RWPE1 (cell line): ENCODE measurements around the gene SEC22C.

Experiments used
- CTCF ChIA-PET: fragments of 350-600 bp; sonication (Branson Sonifier 250); formaldehyde crosslinking; extraction: SDS; loops from one replicate; lab custom pipeline; 2021; lab: Yijun Ruan, JAX
- POLR2A ChIA-PET: fragments of 400-600 bp; formaldehyde crosslinking; extraction: SDS; loops from one replicate; lab custom pipeline; 2020; ENCODE audit warnings: antibody characterized with exemption; ENCODE audit not compliant: low non-redundant PET; lab: Yijun Ruan, JAX
- DNase-seq: peaks from one replicate; pipeline ENCODE4 v3.0.0; 2012; ENCODE audit warnings: low spot score
- H3K27ac ChIP-seq: fragments of 450-650 bp; 2 replicates; pipeline ENCODE4 v1.5.1; 2017
- TF ChIP-seq, protein P1 (sequence below): fragments of 450-650 bp; conservative IDR thresholded peaks from 2 replicates; pipeline ENCODE4 v1.5.1; 2017; ENCODE audit warnings: low read depth, mild to moderate bottlenecking

The SEC22C gene

DNA sequence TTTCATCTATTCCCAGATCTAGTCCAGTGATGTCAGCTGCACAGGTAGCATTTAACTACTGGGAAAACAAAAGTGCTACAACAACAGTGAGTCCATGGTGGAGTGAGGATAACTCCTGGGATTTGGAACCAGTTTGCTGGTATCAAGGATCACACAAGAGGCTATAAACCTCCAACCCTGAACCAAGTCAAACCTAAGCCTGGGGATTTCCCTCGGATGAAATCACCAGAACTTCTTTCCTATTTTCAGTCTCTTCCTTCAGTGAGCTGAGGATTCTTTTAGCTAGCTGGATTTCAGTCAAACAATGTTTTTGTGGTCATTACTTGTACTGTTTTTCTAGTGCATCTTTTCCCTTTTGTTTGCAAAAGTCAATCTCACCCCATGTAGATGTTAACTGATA is 31.5 kb downstream of the SEC22C start:
- no peak overlapping the region for H3K27ac ChIP-seq
- DNase-seq = no peak
- TF ChIP-seq, protein P1, sequence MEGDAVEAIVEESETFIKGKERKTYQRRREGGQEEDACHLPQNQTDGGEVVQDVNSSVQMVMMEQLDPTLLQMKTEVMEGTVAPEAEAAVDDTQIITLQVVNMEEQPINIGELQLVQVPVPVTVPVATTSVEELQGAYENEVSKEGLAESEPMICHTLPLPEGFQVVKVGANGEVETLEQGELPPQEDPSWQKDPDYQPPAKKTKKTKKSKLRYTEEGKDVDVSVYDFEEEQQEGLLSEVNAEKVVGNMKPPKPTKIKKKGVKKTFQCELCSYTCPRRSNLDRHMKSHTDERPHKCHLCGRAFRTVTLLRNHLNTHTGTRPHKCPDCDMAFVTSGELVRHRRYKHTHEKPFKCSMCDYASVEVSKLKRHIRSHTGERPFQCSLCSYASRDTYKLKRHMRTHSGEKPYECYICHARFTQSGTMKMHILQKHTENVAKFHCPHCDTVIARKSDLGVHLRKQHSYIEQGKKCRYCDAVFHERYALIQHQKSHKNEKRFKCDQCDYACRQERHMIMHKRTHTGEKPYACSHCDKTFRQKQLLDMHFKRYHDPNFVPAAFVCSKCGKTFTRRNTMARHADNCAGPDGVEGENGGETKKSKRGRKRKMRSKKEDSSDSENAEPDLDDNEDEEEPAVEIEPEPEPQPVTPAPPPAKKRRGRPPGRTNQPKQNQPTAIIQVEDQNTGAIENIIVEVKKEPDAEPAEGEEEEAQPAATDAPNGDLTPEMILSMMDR = no peak
- CTCF ChIA-PET = interaction anchor here (2.3 kb wide), 1 partner anchor 49 kb away, joined by 6 read pairs; no protein-coding TSS in a partner anchor
- POLR2A ChIA-PET = interaction anchor here (0.7 kb wide), 1 partner anchor 48 kb away, joined by 3 read pairs; the partner anchor contains the start of gene VIPR1

DNA sequence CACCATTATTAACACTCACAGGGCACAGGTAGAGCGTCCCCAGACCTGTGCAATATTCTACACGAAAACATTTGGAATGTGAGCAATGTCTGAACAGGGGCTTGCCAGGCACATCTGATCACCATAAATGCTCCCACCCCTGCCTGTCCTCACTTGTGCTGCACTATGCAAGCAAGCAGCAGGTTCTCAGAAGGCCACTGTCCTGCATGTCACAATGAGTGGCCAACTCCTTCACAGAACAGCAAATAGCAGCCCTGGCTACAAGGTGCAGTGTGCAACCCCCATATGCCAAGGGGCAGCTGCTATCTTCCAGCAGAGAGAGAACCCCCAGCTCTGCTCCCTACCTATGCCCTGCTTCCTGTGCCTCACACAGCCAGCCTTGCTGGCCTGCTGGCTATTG is 32.6 kb downstream of the SEC22C start:
- no peak for DNase-seq
- H3K27ac ChIP-seq = no peak overlapping the region
- ChIA-PET CTCF (interaction anchor here (2.3 kb wide), 1 partner anchor 48 kb away, joined by 6 read pairs; no protein-coding TSS in a partner anchor), POLR2A (no interaction called here)
- TF ChIP-seq, protein P1 = no peak

DNA sequence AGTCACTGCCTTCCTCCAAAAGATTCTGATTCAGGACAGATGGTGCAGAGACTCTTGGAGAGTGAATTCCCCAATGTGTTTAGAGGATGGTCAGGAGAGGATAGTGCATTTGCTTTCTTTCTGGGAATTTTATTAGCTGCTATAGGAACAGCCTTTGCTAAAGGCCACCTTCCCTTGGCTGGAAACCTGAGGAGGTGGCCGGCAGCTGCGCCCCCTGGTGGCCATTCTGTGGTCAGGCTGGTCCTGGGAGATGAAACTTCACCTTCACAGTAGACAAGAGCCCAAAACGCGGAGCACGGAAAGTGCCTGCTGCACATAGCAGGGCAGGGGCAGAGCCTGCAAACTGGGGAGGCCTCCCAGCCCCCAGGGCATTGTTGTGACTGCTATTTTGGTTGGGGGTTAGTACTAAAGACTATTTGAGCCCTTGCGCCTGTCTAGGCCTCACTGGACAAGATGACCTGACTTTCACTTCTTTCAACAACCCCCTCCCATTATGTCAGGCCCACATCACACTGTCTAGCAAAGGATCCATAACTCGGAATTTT is 34.3 kb downstream of the SEC22C start:
- peak; percentile 54 for DNase-seq
- TF ChIP-seq, protein P1 = peak; percentile 91
- POLR2A ChIA-PET = no interaction called here
- H3K27ac ChIP-seq = no peak overlapping the region
- CTCF ChIA-PET = interaction anchor here (0.8 to 1.3 kb wide), 5 partner anchors 10 to 300 kb away, joined by 3 to 8 read pairs (median 3); partner anchors contain the start of gene VIPR1

DNA sequence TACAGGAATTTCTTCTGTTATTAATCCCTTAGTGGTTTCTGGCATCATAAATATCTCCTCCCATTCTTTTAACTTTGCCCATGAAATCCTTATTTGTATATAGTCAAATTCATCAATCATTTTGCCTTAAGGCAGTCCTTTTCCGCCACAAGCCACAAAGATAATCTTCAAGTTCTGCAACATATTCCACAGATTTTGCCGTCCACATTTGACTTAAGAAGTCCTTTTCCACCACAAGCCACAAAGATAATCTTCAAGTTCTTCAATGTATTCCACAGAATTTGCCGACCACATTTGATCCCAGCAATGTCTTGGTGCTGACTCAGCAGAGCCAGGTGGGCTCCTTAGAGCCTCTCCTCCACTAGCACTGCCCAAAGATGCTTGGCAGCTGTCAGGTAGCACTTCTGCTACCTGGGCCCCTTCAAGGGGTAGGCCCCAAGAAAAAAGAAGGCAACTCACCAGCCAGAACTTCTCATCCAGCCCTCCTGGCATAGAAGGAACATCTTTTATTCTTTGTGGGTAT is 35.0 kb downstream of the SEC22C start:
- ChIA-PET CTCF (interaction anchor here (0.8 to 1.3 kb wide), 4 partner anchors 10 to 299 kb away, joined by 3 to 8 read pairs (median 4); partner anchors contain the start of gene VIPR1), POLR2A (no interaction called here)
- H3K27ac ChIP-seq = no peak overlapping the region
- no peak for DNase-seq
- TF ChIP-seq, protein P1 = no peak

DNA sequence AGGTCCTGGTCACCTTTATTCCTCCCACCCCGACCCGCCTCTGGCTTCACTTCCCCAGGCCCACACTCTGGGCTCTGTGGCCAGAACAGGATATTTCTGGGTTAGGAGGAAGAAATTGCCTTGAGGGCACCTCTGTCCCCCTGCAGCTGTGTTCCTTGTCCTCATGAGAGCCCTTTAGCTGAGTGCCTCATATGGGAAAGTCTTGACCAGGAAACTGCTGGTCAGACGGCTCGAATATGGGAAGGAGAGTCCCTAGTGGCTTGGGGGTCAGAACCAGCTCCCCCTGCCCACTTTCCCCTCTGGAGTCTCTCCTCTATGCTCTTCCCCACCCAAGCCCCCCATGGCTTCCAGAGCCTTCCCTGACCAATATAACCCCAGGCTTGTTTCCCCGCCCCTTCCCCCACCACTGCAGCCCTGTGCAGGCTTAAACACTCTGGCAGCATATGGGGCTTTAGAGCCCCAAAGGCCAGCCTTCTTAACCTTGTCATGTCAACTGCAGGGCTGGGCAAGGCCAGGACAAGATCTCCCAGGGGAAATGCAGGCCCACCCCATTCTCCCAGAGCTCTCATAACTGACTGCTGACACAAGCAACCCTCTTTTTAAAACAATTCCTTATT is 36.4 kb downstream of the SEC22C start:
- ChIA-PET POLR2A (no interaction called here), CTCF (interaction anchor here (0.7 kb wide), 2 partner anchors 44 to 95 kb away, joined by 3 to 4 read pairs; no protein-coding TSS in a partner anchor)
- DNase-seq = no peak
- no peak overlapping the region for H3K27ac ChIP-seq
- TF ChIP-seq, protein P1 = no peak

DNA sequence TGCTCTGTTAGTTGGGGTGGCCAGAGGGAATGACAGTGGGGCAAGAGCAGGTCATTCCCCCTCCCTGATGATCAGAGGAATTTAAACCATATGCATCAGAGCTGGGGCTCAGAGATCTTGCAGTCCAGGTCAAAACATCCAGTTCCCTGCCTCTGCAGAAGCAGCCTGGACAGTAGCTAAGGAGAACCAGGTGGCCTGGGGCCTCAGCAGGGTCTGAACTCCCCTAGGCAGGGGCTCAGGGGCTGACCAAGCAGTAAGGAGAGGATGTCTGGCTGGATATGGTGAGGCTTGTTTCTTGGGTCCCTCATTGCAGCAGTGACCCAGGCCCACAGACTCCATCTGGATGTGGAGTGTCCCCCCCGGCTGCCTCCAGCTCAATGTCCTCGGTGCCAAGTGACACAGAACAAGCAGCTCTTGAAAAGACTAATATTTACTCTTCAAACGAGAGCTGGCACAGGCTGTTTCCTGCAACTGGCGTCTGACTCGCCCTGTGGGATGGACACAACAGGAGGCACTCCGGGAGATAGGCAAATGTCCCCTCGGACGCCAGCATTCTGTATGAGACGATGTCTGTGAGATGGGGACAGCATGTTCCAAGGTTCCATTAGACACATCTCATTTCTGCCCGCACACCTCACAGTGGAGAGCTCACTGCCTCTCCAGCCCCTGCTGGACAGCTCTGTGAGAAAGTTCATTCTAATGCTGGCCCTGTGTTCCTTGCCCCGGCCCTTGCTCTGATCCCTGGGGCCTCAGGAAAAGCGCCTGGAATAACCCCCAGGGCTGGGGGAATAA is 37.1 kb downstream of the SEC22C start:
- POLR2A ChIA-PET = no interaction called here
- TF ChIP-seq, protein P1 = no peak
- CTCF ChIA-PET = interaction anchor here (0.7 kb wide), 1 partner anchor 43 kb away, joined by 3 read pairs; no protein-coding TSS in a partner anchor
- H3K27ac ChIP-seq = no peak overlapping the region
- DNase-seq = no peak
